Activated CD4-positive, alpha-beta T cell treated with anti-CD3 and anti-CD28 coated beads for 48 hours (primary cell): ENCODE results near the gene CDK6.

Experiments
- DNase-seq: peaks from one replicate; pipeline ENCODE4 v3.0.0-alpha.2; 2020

The CDK6 gene

GRCh38 chr7:92670204-92670851 is 166.0 kb downstream of the CDK6 start:
- no peak for DNase-seq

GRCh38 chr7:92669616-92670165 is 166.7 kb downstream of the CDK6 start:
- DNase-seq, result no peak

GRCh38 chr7:92668564-92668963 is 167.8 kb downstream of the CDK6 start:
- no peak for DNase-seq

- DNase-seq, result no peak
These were observed 168.4 kb downstream of the CDK6 start for GRCh38 chr7:92667816-92668535.

- DNase-seq, result no peak
These were observed 170.4 kb downstream of the CDK6 start for GRCh38 chr7:92665926-92666325.

GRCh38 chr7:92661651-92662050 is 174.7 kb downstream of the CDK6 start:
- no peak for DNase-seq

- no peak for DNase-seq
These were observed 177.7 kb downstream of the CDK6 start for GRCh38 chr7:92658671-92659070.

- no peak for DNase-seq
These were observed 179.0 kb downstream of the CDK6 start for GRCh38 chr7:92657391-92657790.

GRCh38 chr7:92656121-92656520 is 180.3 kb downstream of the CDK6 start:
- DNase-seq, result no peak

GRCh38 chr7:92655346-92655884 is 181.0 kb downstream of the CDK6 start:
- DNase-seq, result no peak

GRCh38 chr7:92653136-92653535 is 183.2 kb downstream of the CDK6 start:
- no peak for DNase-seq

GRCh38 chr7:92652536-92652935 is 183.8 kb downstream of the CDK6 start:
- no peak for DNase-seq

GRCh38 chr7:92650391-92650790 is 186.0 kb downstream of the CDK6 start:
- no peak for DNase-seq

- no peak for DNase-seq
These were observed 188.3 kb downstream of the CDK6 start for GRCh38 chr7:92648067-92648466.

GRCh38 chr7:92647652-92648051 is 188.7 kb downstream of the CDK6 start:
- no peak for DNase-seq

GRCh38 chr7:92647011-92647625 is 189.3 kb downstream of the CDK6 start:
- no peak for DNase-seq

GRCh38 chr7:92645114-92646061 is 191.0 kb downstream of the CDK6 start:
- peak; percentile 64 for DNase-seq

GRCh38 chr7:92644406-92645113 is 191.8 kb downstream of the CDK6 start:
- no peak for DNase-seq

GRCh38 chr7:92643821-92644220 is 192.6 kb downstream of the CDK6 start:
- no peak for DNase-seq

- DNase-seq, result peak; percentile 79
These were observed 194.4 kb downstream of the CDK6 start for GRCh38 chr7:92641921-92642511.

- DNase-seq, result no peak
These were observed 196.4 kb downstream of the CDK6 start for GRCh38 chr7:92639966-92640365.
